GM21526 (cell line): ENCODE data around the gene KISS1.

Experiments
- ATAC-seq: cut with Tn5 transposase; IDR thresholded peaks from one replicate; pipeline ENCODE4 v1.9.1; 2021; ENCODE audit warnings: moderate library complexity; ENCODE audit not compliant: unreplicated experiment, low FRiP score

The KISS1 gene

DNA sequence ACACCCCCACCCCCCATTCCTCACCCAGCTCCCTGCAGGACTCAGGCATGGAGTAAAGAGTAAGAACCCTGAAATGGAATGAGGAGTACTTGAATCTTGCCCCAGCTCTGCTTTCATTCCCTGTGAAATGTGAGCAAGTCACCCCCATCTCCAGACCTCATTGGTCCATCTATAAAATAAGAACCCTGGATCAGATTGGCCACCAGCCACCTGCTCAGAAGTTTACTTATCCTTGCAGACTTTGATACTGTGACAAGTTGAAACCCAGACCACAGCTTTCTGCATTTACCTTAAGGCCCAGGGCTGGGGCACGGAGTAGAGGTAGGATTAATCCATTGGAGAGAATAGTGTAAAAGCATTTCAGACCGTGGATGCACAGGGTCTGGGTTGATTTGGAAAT is 2.2 kb downstream of the KISS1 start:
- no peak for ATAC-seq

GRCh38 chr1:204192589-204193352 is 3.5 kb downstream of the KISS1 start:
- ATAC-seq, result no peak

GRCh38 chr1:204192046-204192445 is 4.2 kb downstream of the KISS1 start:
- no peak for ATAC-seq

DNA sequence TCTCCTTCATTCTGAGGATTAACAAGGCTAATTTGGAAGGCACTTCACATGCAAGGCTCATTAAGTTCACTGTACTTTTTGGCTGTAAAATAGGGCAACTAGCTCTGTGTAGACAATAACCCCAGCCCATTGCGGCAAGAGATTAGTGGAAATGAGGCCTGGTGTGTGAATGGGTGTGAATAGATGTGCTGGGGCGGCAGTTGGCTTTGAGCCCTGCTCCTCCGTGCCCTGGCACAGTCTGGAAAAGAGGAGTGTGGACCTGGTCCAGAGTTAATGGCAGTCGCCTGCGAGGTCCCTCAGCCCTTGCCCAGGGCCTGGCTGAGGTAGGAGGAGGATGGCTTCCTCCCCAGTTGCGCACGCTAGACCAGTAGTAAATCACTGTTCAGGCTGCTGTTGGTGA is 4.8 kb downstream of the KISS1 start:
- no peak for ATAC-seq

DNA sequence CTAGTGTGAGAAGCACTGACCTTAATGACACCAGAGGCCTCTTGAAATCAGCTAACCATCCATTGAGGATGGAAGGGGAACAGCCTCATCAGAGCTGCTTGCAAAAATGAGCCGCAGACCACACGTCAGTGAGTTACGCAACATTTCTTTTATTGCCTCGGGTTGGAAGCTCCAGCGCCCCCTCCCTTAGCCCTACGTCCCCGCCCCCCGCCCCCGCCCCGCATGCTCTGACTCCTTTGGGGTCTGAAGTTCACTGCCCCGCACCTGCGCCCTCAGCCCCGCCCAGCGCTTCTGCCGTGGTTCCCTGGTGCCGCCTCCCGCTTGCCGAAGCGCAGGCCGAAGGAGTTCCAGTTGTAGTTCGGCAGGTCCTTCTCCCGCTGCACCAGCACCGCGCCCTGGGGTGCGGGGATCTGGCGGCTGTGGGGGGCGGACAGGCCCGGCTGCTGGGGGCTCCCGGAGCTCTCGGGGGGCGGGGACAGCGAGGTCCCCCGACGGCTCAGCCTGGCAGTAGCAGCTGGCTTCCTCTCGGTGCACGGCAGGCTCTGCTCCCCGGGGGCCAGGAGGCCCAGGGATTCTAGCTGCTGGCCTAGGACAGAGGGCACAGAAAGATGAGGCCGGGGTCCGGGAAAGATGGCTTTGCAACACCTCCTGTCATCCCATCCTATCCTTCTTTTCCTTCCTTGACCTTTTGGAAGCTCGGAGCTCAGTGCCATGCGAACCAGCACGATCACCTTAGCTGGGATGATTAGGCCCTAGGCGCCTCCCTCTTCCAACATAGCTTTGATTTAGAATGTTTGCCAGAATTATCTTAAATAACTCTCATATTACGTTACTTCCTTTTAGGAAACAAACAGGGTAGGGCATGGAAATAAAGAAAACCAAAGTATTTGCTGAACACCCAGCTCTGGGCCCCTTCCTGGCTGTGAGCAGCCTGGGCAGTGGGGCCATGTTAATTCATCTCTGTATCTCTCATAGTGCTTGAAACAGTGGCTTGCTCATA is 5.8 kb downstream of the KISS1 start:
- ATAC-seq, result no peak

- ATAC-seq, result no peak
These were observed 7.2 kb downstream of the KISS1 start for GRCh38 chr1:204188959-204189639.

- no peak for ATAC-seq
These were observed 9.7 kb downstream of the KISS1 start for GRCh38 chr1:204186597-204186996.

GRCh38 chr1:204181116-204181515 is 15.2 kb downstream of the KISS1 start:
- ATAC-seq, result no peak

DNA sequence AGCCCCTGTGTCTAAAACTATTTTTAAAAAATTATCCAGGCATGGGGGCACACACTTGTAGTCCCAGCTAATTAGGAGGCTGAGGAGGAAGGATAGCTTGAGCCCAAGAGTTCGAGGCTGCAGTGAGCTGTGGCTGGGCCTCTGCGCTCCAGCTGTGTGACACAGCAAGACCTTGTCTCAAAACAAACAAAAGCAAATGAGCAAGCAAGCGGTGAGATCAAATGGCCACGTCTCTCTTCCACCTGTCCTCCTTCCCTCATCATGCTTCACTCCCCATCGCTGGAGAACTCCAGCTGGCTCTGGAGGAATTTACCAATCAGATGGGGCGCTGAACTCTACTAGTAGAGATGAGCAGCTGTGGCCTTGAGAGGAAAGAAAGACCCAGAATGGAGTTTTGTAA is 16.2 kb downstream of the KISS1 start:
- ATAC-seq, result no peak

DNA sequence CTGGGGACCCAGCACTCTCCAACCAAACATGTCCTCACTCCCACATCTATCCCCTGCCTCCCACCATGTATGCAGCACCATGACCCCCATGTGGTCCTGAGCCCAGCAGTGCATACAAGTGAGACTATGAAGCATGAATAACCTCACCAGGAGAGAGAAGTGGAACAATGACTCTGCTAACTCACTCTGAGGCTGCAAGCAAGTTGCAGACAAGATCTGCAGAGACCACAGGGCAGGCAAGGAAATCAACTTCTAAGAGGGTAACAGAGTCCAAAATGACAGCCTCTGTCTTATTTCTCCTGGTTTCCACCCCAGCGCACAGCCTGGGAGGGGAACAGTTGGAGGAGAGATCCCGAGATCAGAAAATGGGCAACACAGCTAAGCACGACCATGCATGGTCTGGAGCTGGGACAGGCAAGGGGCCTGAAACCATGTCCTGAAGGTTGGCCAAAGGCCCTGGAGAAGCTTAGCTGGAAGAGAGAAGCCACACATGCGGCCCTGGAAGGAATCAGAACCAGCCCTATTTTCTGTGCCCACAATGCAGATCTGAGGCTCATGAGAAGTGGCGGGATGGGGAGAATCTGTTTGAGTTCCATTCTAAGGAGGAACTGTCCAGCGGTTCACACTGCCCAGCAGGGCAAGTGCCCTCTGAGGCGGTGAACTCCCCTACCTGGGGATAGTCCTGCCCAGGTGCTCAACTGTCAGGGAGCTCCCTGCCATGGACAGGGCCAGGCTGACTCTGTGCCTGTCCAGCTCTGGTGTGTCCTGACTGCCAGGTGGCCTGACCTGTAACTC is 17.6 kb downstream of the KISS1 start:
- ATAC-seq, result no peak

DNA sequence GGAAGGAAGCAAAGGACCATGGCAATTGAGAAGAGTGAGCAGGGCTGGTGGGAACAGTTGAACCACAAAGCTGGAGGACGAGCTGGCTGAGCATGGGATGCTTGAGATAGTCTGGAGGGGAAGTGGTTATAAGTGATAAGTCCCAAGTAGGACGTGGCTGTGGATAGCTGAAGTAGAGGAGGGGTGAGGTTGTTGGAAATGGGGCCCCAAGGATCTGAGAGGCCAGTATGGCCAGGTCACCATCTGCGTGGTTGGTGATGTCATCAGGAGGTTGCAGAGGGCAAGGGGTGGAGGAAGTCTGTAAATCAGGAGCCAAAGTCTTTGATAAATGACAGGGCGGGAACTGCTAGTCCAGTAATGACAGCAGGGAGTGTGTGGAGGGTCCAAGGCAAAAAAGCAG is 19.2 kb downstream of the KISS1 start:
- ATAC-seq, result no peak

DNA sequence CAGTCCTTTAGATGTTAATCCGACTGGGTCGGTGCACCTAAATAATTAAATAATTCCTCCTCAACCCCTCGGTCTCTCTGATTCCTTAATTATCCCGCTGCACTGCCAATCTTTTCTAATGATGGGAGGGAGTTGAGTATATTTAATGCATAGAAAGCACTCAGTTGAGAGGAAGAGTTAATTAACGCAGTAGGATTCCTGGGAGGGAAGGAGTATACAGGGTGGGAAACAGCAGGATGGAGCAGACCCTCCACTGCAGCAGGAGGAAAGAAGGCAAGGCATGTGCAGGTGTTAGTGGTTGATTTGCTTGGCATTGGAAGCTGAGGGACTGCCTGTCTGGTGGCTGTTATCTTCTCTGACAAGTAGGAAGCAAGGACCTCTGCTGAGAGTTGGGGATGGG is 20.2 kb downstream of the KISS1 start:
- no peak for ATAC-seq

GRCh38 chr1:204174958-204175357 is 21.3 kb downstream of the KISS1 start:
- ATAC-seq, result no peak

GRCh38 chr1:204172404-204173029 is 23.8 kb downstream of the KISS1 start:
- no peak for ATAC-seq

- ATAC-seq, result no peak
These were observed 24.5 kb downstream of the KISS1 start for GRCh38 chr1:204171751-204172178.

- no peak for ATAC-seq
These were observed 25.7 kb downstream of the KISS1 start for GRCh38 chr1:204170494-204171155.

GRCh38 chr1:204169858-204170257 is 26.4 kb downstream of the KISS1 start:
- no peak for ATAC-seq

DNA sequence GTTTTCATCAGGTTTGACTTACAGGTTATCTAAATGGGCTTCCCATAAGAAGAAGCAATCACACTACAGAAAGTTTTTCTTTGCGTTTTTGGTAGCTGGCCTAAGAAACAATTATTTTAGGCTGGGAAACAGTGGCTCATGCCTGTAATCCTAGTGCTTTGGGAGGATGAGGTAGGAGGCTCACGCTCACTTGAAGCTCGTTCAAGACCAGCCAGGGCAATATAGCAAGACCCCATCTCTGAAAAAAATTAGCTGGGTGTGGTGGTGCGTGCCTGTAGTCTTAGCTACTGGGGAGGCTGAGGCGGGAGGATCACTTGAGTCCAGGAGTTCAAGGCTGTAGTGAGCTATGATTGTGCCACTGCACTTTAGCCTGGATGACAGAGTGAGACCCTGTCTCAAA is 28.6 kb downstream of the KISS1 start:
- ATAC-seq, result no peak

DNA sequence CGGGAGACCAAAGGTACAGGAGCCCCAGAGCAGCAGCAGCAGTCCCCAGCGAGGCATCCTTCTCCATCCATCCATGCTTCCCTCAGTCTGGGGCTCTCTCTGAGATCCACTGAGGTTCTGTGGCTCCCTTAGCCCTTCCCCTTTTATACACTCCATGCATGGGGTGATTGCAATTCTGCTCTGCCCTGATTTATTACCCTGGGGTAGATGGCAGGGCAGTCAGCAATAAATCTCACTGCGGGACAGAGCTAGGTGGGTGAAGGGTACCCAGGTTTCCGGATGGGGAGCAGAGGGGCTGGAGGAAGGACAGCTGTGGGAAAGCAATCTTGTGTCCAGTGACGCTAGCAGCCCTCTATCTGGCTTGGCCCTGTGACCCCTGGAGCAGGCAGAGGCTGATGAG is 30.1 kb downstream of the KISS1 start, which contains the start of gene REN:
REN (minus strand) TSS at position 119 of the 400 bp plus-strand sequence; CDS start at position 75, 44 bp downstream.
- no peak for ATAC-seq
